H9 (cell line): ENCODE results near the gene PARD3. TPM values are rescaled to one million over a fixed set of nuclear protein-coding genes. Genes with fewer than 3 reads are reported as not detected.

ENCODE experiments used
- DNase-seq: peaks from one replicate; pipeline ENCODE4 v3.0.0-alpha.2; 2017
- H2AFZ ChIP-seq: one replicate; pipeline ENCODE4 v1.6.1; 2013; ENCODE audit warnings: mild to moderate bottlenecking, low read length, control low read depth, moderate library complexity
- H2AK5ac ChIP-seq: 2 replicates; pipeline ENCODE4 v1.6.1; 2013; ENCODE audit warnings: low read length, control low read depth, mixed read lengths; ENCODE audit not compliant: insufficient read length
- H2BK120ac ChIP-seq: one replicate; pipeline ENCODE4 v1.6.1; 2013; ENCODE audit warnings: low read depth, mild to moderate bottlenecking, low read length, control low read depth, inconsistent platforms; ENCODE audit not compliant: poor library complexity, severe bottlenecking
- H2BK12ac ChIP-seq: 2 replicates; pipeline ENCODE4 v1.6.1; 2013; ENCODE audit warnings: low read length, control low read depth, mixed read lengths, low read depth; ENCODE audit not compliant: insufficient read length
- H2BK15ac ChIP-seq: 2 replicates; pipeline ENCODE4 v1.6.1; 2013; ENCODE audit warnings: low read depth, low read length, control low read depth
- H2BK20ac ChIP-seq: one replicate; pipeline ENCODE4 v1.6.1; 2013; ENCODE audit warnings: low read depth, mild to moderate bottlenecking, low read length, control low read depth, inconsistent platforms; ENCODE audit not compliant: poor library complexity, severe bottlenecking
- H2BK5ac ChIP-seq: 2 replicates; pipeline ENCODE4 v1.6.1; 2013; ENCODE audit warnings: low read length, control low read depth, mixed read lengths; ENCODE audit not compliant: insufficient read length
- H3K14ac ChIP-seq: 2 replicates; pipeline ENCODE4 v1.6.1; 2013; ENCODE audit warnings: low read length, control low read depth; ENCODE audit not compliant: insufficient read depth
- H3K18ac ChIP-seq: 2 replicates; pipeline ENCODE4 v1.6.1; 2013; ENCODE audit warnings: low read depth, mild to moderate bottlenecking, mixed read lengths, low read length, control low read depth; ENCODE audit not compliant: insufficient read length
- H3K23ac ChIP-seq: 2 replicates; pipeline ENCODE4 v1.6.1; 2013; ENCODE audit warnings: low read length, control low read depth, mixed read lengths, low read depth; ENCODE audit not compliant: insufficient read length
- H3K23me2 ChIP-seq: 2 replicates; pipeline ENCODE4 v1.6.1; 2013; ENCODE audit warnings: low read depth, mild to moderate bottlenecking, mixed read lengths, low read length, control low read depth; ENCODE audit not compliant: insufficient read length, poor library complexity, severe bottlenecking
- H3K27ac ChIP-seq: 2 replicates; pipeline ENCODE4 v1.5.1; 2013; ENCODE audit warnings: low read length, control low read depth, mixed read lengths, low read depth; ENCODE audit not compliant: insufficient read length
- H3K27me3 ChIP-seq: 2 replicates; pipeline ENCODE4 v1.6.1; 2013; ENCODE audit warnings: low read length, control low read depth, inconsistent platforms; ENCODE audit not compliant: insufficient read depth
- H3K4ac ChIP-seq: 2 replicates; pipeline ENCODE4 v1.6.1; 2013; ENCODE audit warnings: low read depth, mild to moderate bottlenecking, control low read depth, inconsistent platforms, low read length, moderate library complexity
- H3K4me1 ChIP-seq: 2 replicates; pipeline ENCODE4 v1.6.1; 2013; ENCODE audit warnings: low read length, control low read depth, inconsistent platforms; ENCODE audit not compliant: insufficient read depth
- H3K4me2 ChIP-seq: 2 replicates; pipeline ENCODE4 v1.6.1; 2013; ENCODE audit warnings: low read length, control low read depth, mixed read lengths; ENCODE audit not compliant: insufficient read length, insufficient read depth
- H3K56ac ChIP-seq: 2 replicates; pipeline ENCODE4 v1.6.1; 2013; ENCODE audit warnings: low read depth, mild to moderate bottlenecking, mixed read lengths, low read length, control low read depth; ENCODE audit not compliant: insufficient read length
- H3K79me1 ChIP-seq: 2 replicates; pipeline ENCODE4 v1.6.1; 2013; ENCODE audit warnings: low read depth, mild to moderate bottlenecking, moderate library complexity, low read length, control low read depth, inconsistent platforms; ENCODE audit not compliant: insufficient read depth, poor library complexity, severe bottlenecking
- H3K79me2 ChIP-seq: 2 replicates; pipeline ENCODE4 v1.6.1; 2013; ENCODE audit warnings: low read length, control low read depth, inconsistent platforms; ENCODE audit not compliant: insufficient read depth
- H3K9ac ChIP-seq: 2 replicates; pipeline ENCODE4 v1.6.1; 2013; ENCODE audit warnings: low read length, control low read depth, mixed read lengths; ENCODE audit not compliant: insufficient read length; ENCODE audit errors: extremely low read depth
- H3K9me3 ChIP-seq: one replicate; pipeline ENCODE4 v1.6.1; 2013; ENCODE audit warnings: low read depth, low read length, inconsistent platforms; ENCODE audit not compliant: control insufficient read depth
- H3T11ph ChIP-seq: one replicate; pipeline ENCODE4 v1.6.1; 2013; ENCODE audit warnings: mild to moderate bottlenecking, low read length, control low read depth, inconsistent platforms
- H4K20me1 ChIP-seq: one replicate; pipeline ENCODE4 v1.6.1; 2013; ENCODE audit not compliant: control insufficient read depth, insufficient read length, insufficient read depth
- H4K5ac ChIP-seq: 2 replicates; pipeline ENCODE4 v1.6.1; 2013; ENCODE audit warnings: low read depth, mild to moderate bottlenecking, mixed read lengths, low read length, control low read depth; ENCODE audit not compliant: insufficient read length
- H4K8ac ChIP-seq: replicated peaks from 2 replicates; pipeline ENCODE4 v1.6.1; 2013; ENCODE audit warnings: low read length, control low read depth, mixed read lengths, low read depth; ENCODE audit not compliant: insufficient read length
- H4K91ac ChIP-seq: 2 replicates; pipeline ENCODE4 v1.6.1; 2013; ENCODE audit warnings: low read depth, mild to moderate bottlenecking, moderate library complexity, mixed read lengths, low read length, control low read depth; ENCODE audit not compliant: insufficient read length
- H3K27ac Mint-ChIP-seq, 3 experiments: 2 replicates in 2 of 3; 3 replicates in 1 of 3; pipeline ENCODE4 v1.8.0; 2020 to 2021; ENCODE audit warnings: mixed read lengths in 3 of 3, mild to moderate bottlenecking in 1 of 3, moderate library complexity in 1 of 3
- H3K27me3 Mint-ChIP-seq: 2 replicates; pipeline ENCODE4 v1.8.0; 2021; ENCODE audit warnings: low read depth, mild to moderate bottlenecking, moderate library complexity, mixed read lengths
- H3K36me3 Mint-ChIP-seq, 3 experiments: 2 replicates in 2 of 3; 3 replicates in 1 of 3; pipeline ENCODE4 v1.8.0; 2020 to 2021; ENCODE audit warnings: low read depth in 3 of 3, mixed read lengths in 3 of 3; ENCODE audit not compliant: insufficient read depth in 1 of 3
- H3K4me1 Mint-ChIP-seq, 2 experiments: 2 replicates each; pipeline ENCODE4 v1.8.0; 2020; ENCODE audit warnings: mixed read lengths in 2 of 2
- H3K4me3 Mint-ChIP-seq, 2 experiments: 2 replicates in 1 of 2; 3 replicates in 1 of 2; pipeline ENCODE4 v1.8.0; 2020 to 2021; ENCODE audit warnings: mild to moderate bottlenecking in 2 of 2, mixed read lengths in 2 of 2, moderate library complexity in 1 of 2
- H3K9me3 Mint-ChIP-seq, 2 experiments: 2 replicates in 1 of 2; 3 replicates in 1 of 2; pipeline ENCODE4 v1.8.0; 2020; ENCODE audit warnings: mild to moderate bottlenecking in 2 of 2, mixed read lengths in 2 of 2, moderate library complexity in 1 of 2
- CTCF ChIP-seq: fragments of 200-600 bp; sonication (generic); conservative IDR thresholded peaks from 3 replicates; pipeline ENCODE4 v1.8.0; 2021; ENCODE audit warnings: antibody characterized with exemption, mild to moderate bottlenecking
- WGBS: extraction: QIAGEN DNeasy Blood & Tissue Kit; methylation state at CpG from one replicate; pipeline ENCODE4 v1.1.7; 2013; ENCODE audit warnings: missing lambda C conversion rate, low lambda C conversion rate, mixed read lengths; ENCODE audit not compliant: insufficient read length; ENCODE audit errors: extremely low coverage; 5-methylcytosine and 5-hydroxymethylcytosine counted together
- total RNA-seq: library from RNA; stranded (reverse); gene quantifications from 2 replicates; pipeline ENCODE4 v1.2.1, GENCODE V29; 2021

Gene PARD3
- total RNA-seq, 1 experiment from 2014 or later = 44.7 TPM

DNA sequence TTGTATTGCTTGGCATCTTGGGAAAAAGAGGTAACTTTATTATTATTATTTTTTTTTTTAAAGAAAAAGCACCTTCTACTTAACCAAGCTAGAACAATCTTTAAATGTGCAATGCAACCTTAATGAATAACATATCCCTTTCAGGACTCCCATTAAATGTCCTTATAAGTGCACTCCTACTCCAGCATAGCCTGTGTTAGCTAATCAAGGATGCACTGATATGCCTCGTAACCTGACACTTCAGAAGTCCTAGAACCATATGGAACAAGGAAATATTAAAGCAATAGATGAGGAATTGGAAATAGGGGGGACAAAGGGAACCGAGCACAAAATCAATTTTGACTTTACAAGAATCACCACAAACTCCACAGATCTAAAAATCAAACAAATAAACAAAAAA is 522.4 kb downstream of the PARD3 start:
- H3K4ac ChIP-seq = no peak overlapping the region
- no peaks in the 10 kb centered on the region for H4K20me1 ChIP-seq
- H2AK5ac ChIP-seq = no peak overlapping the region
- no peak overlapping the region for H3T11ph ChIP-seq
- Mint-ChIP-seq H3K36me3 (no peaks in the 10 kb centered on the region), H3K4me3 (no peak overlapping the region), H3K4me1 (peaks cover 21 to 24% of the 10 kb centered on the region in 2 experiments), H3K27ac (no peak overlapping the region), H3K27me3 (no peaks in the 10 kb centered on the region), H3K9me3 (no peaks in the 10 kb centered on the region)
- H4K5ac ChIP-seq = no peak overlapping the region
- no peak overlapping the region for H3K14ac ChIP-seq
- no peak overlapping the region for H3K9ac ChIP-seq
- H3K27me3 ChIP-seq = no peaks in the 10 kb centered on the region
- no peak for TF ChIP-seq CTCF
- no peak overlapping the region for H4K91ac ChIP-seq
- no peaks in the 10 kb centered on the region for H3K23me2 ChIP-seq
- H3K23ac ChIP-seq = no peak overlapping the region
- no peak overlapping the region for H3K4me2 ChIP-seq
- H3K9me3 ChIP-seq = no peaks in the 10 kb centered on the region
- H3K4me1 ChIP-seq = peaks cover 6% of the 10 kb centered on the region; the same call in 1 of the 2 replicates
- H2BK20ac ChIP-seq = no peak overlapping the region
- no peak overlapping the region for H3K56ac ChIP-seq
- no peak overlapping the region for H2AFZ ChIP-seq
- H3K79me2 ChIP-seq = no peaks in the 10 kb centered on the region
- H3K27ac ChIP-seq = no peak overlapping the region
- no peak for DNase-seq
- no peak overlapping the region for H2BK12ac ChIP-seq
- WGBS = no CpG with 5 or more reads among the region's 2 CpGs
- no peak overlapping the region for H4K8ac ChIP-seq
- no peak overlapping the region for H3K18ac ChIP-seq
- H2BK120ac ChIP-seq = no peak overlapping the region
- H2BK5ac ChIP-seq = no peak overlapping the region
- no peaks in the 10 kb centered on the region for H3K79me1 ChIP-seq
- no peak overlapping the region for H2BK15ac ChIP-seq
